Breast epithelium (tissue), 3 donors: ENCODE measurements around the gene URM1.

Source experiments
- POLR2AphosphoS5 ChIP-seq, 3 donors: sonication (generic); formaldehyde crosslinking; IDR thresholded peaks; one replicate each; pipeline ENCODE4 v1.6.1; 2017; ENCODE audit warnings: antibody characterized with exemption in 3 of 3
- TF ChIP-seq, protein P1 (sequence below), 3 donors: fragments of 450-650 bp; IDR thresholded peaks; one replicate each; pipeline ENCODE4 v1.5.1; 2016 to 2017; ENCODE audit warnings: antibody characterized with exemption in 3 of 3, mild to moderate bottlenecking in 3 of 3, moderate library complexity in 3 of 3

DNA sequence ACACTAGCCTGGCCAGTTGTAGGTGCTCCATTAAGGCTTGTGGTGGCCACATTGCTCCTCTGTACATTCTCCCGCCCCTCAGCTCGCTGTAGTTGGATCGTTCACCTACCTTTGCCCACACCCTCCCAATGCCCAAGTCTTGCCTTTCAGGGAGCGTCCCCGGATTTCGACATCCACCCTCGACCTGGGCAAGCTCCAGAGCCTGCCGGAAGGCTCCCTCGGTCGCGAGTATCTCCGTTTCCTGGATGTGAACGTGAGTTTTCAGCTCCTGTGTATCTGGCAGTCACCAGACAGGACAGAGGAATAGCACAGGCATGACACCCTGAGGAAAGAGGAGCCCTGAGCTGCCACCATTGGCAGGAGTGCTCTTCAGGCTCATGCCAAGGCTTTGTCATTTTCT is 45.5 kb upstream of the URM1 start:
- TF ChIP-seq, protein P1, sequence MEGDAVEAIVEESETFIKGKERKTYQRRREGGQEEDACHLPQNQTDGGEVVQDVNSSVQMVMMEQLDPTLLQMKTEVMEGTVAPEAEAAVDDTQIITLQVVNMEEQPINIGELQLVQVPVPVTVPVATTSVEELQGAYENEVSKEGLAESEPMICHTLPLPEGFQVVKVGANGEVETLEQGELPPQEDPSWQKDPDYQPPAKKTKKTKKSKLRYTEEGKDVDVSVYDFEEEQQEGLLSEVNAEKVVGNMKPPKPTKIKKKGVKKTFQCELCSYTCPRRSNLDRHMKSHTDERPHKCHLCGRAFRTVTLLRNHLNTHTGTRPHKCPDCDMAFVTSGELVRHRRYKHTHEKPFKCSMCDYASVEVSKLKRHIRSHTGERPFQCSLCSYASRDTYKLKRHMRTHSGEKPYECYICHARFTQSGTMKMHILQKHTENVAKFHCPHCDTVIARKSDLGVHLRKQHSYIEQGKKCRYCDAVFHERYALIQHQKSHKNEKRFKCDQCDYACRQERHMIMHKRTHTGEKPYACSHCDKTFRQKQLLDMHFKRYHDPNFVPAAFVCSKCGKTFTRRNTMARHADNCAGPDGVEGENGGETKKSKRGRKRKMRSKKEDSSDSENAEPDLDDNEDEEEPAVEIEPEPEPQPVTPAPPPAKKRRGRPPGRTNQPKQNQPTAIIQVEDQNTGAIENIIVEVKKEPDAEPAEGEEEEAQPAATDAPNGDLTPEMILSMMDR (IDR thresholded peaks at IDR 0.05): no peak
- no peak for TF ChIP-seq POLR2AphosphoS5 (IDR thresholded peaks at IDR 0.05)
